HEK293 (cell line): Measurements from ENCODE around the gene HRK.
"Not testable (repeated sequence)": the region's sequence is repeated elsewhere in the genome, so short reads cannot be mapped to it uniquely, and the experiment has no call there.

Source experiments
- CTCF ChIP-seq: fragments of 450-650 bp; formaldehyde crosslinking; IDR thresholded peaks from 2 replicates; pipeline ENCODE4 v1.5.1; 2016; ENCODE audit warnings: missing biosample characterization, missing genetic modification characterization
- IKZF3 ChIP-seq: fragments of 450-650 bp; IDR thresholded peaks from 2 replicates; pipeline ENCODE4 v1.5.0; 2018; ENCODE audit warnings: missing biosample characterization, mild to moderate bottlenecking, missing genetic modification characterization, moderate library complexity
- KLF17 ChIP-seq: fragments of 450-650 bp; formaldehyde crosslinking; IDR thresholded peaks from 2 replicates; pipeline ENCODE4 v1.5.1; 2016; ENCODE audit warnings: missing biosample characterization, missing genetic modification characterization
- KLF7 ChIP-seq: fragments of 450-650 bp; formaldehyde crosslinking; IDR thresholded peaks from 2 replicates; pipeline ENCODE4 v1.5.1; 2016; ENCODE audit warnings: missing biosample characterization, missing genetic modification characterization, borderline replicate concordance
- RBAK ChIP-seq: fragments of 450-650 bp; formaldehyde crosslinking; IDR thresholded peaks from 2 replicates; pipeline ENCODE4 v1.5.1; 2016; ENCODE audit warnings: missing biosample characterization, missing genetic modification characterization
- SETDB1 ChIP-seq: IDR thresholded peaks from one replicate; pipeline ENCODE4 v1.6.1; 2017; ENCODE audit warnings: mild to moderate bottlenecking, low read length, moderate library complexity, mixed read lengths; ENCODE audit not compliant: insufficient read length
- ZBTB17 ChIP-seq: fragments of 450-650 bp; formaldehyde crosslinking; IDR thresholded peaks from 2 replicates; pipeline ENCODE4 v1.5.1; 2016; ENCODE audit warnings: missing biosample characterization, missing genetic modification characterization
- ZNF114 ChIP-seq: fragments of 450-650 bp; formaldehyde crosslinking; IDR thresholded peaks from 2 replicates; pipeline ENCODE4 v1.5.0; 2017; ENCODE audit warnings: missing biosample characterization, missing genetic modification characterization
- ZNF121 ChIP-seq: fragments of 450-650 bp; formaldehyde crosslinking; IDR thresholded peaks from 2 replicates; pipeline ENCODE4 v1.5.1; 2016; ENCODE audit warnings: missing biosample characterization, missing genetic modification characterization
- ZNF394 ChIP-seq: fragments of 450-650 bp; formaldehyde crosslinking; IDR thresholded peaks from 2 replicates; pipeline ENCODE4 v1.5.1; 2016; ENCODE audit warnings: missing biosample characterization, missing genetic modification characterization, mild to moderate bottlenecking, moderate library complexity, borderline replicate concordance
- ZNF549 ChIP-seq: fragments of 450-650 bp; IDR thresholded peaks from 2 replicates; pipeline ENCODE4 v1.5.1; 2018; ENCODE audit warnings: missing biosample characterization, missing genetic modification characterization, mild to moderate bottlenecking, inconsistent platforms, moderate library complexity
- ZNF560 ChIP-seq: fragments of 450-650 bp; formaldehyde crosslinking; IDR thresholded peaks from 2 replicates; pipeline ENCODE4 v1.5.1; 2017; ENCODE audit warnings: missing biosample characterization, missing genetic modification characterization, borderline replicate concordance
- ZNF596 ChIP-seq: fragments of 450-650 bp; IDR thresholded peaks from 2 replicates; pipeline ENCODE4 v1.5.0; 2018; ENCODE audit warnings: missing biosample characterization, mild to moderate bottlenecking, missing genetic modification characterization, moderate library complexity
- TF ChIP-seq, protein P1 (sequence below): fragments of 450-650 bp; formaldehyde crosslinking; conservative IDR thresholded peaks from 2 replicates; pipeline ENCODE4 v1.5.1; 2016; ENCODE audit warnings: low read depth, missing biosample characterization, missing genetic modification characterization

GRCh38 chr12:116814766-116815165 is 66.5 kb downstream of the HRK start:
- TF ChIP-seq SETDB1; KLF17 (tag by site-specific recombination); ZNF114; ZNF560 (tag by site-specific recombination); CTCF (tag by site-specific recombination); ZNF121; ZBTB17 (tag by site-specific recombination); ZNF596 (tag by site-specific recombination); ZNF394; KLF7; RBAK (tag by site-specific recombination); ZNF549 (tag by site-specific recombination); IKZF3 (tag by site-specific recombination): not testable (repeated sequence)
- TF ChIP-seq, protein P1, sequence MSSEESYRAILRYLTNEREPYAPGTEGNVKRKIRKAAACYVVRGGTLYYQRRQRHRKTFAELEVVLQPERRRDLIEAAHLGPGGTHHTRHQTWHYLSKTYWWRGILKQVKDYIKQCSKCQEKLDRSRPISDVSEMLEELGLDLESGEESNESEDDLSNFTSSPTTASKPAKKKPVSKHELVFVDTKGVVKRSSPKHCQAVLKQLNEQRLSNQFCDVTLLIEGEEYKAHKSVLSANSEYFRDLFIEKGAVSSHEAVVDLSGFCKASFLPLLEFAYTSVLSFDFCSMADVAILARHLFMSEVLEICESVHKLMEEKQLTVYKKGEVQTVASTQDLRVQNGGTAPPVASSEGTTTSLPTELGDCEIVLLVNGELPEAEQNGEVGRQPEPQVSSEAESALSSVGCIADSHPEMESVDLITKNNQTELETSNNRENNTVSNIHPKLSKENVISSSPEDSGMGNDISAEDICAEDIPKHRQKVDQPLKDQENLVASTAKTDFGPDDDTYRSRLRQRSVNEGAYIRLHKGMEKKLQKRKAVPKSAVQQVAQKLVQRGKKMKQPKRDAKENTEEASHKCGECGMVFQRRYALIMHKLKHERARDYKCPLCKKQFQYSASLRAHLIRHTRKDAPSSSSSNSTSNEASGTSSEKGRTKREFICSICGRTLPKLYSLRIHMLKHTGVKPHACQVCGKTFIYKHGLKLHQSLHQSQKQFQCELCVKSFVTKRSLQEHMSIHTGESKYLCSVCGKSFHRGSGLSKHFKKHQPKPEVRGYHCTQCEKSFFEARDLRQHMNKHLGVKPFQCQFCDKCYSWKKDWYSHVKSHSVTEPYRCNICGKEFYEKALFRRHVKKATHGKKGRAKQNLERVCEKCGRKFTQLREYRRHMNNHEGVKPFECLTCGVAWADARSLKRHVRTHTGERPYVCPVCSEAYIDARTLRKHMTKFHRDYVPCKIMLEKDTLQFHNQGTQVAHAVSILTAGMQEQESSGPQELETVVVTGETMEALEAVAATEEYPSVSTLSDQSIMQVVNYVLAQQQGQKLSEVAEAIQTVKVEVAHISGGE (tag by site-specific recombination): not testable (repeated sequence)
